Progenitor cell of endocrine pancreas (in vitro differentiated cells): ENCODE data around the gene SRGAP2C. TPM values are rescaled to one million over a fixed set of nuclear protein-coding genes. Genes with fewer than 3 reads are reported as not detected.
"Not testable (repeated sequence)": the region's sequence is repeated elsewhere in the genome, so short reads cannot be mapped to it uniquely, and the experiment has no call there.

Experiments used
- DNase-seq: peaks from one replicate; pipeline ENCODE4 v3.0.0; 2021; ENCODE audit warnings: low spot score; ENCODE audit not compliant: unreplicated experiment
- H3K27ac Mint-ChIP-seq: 2 replicates; pipeline ENCODE4 v1.8.0; 2021; ENCODE audit warnings: mild to moderate bottlenecking, moderate library complexity, mixed read lengths
- H3K27me3 Mint-ChIP-seq: 2 replicates; pipeline ENCODE4 v1.8.0; 2021; ENCODE audit warnings: mixed read lengths
- H3K36me3 Mint-ChIP-seq: 2 replicates; pipeline ENCODE4 v1.8.0; 2022; ENCODE audit warnings: mixed read lengths; ENCODE audit not compliant: insufficient read depth
- H3K4me1 Mint-ChIP-seq: 2 replicates; pipeline ENCODE4 v1.8.0; 2021; ENCODE audit warnings: low read depth, mixed read lengths
- H3K4me3 Mint-ChIP-seq: 2 replicates; pipeline ENCODE4 v1.8.0; 2021; ENCODE audit warnings: low read depth, mild to moderate bottlenecking, moderate library complexity, mixed read lengths
- H3K9me3 Mint-ChIP-seq: 2 replicates; pipeline ENCODE4 v1.8.0; 2021; ENCODE audit warnings: low read depth, mixed read lengths
- total RNA-seq: library from RNA; stranded (reverse); gene quantifications from 2 replicates; pipeline ENCODE4 v1.2.1, GENCODE V29; 2021

Gene SRGAP2C
- total RNA-seq, 1 donor from 2014 or later = 14.4 TPM

GRCh38 chr1:121348115-121348514 lies 163.3 kb downstream of the SRGAP2C start:
- not testable (repeated sequence) for H3K36me3 Mint-ChIP-seq, H3K27ac Mint-ChIP-seq, H3K9me3 Mint-ChIP-seq, H3K4me1 Mint-ChIP-seq, DNase-seq, H3K27me3 Mint-ChIP-seq, H3K4me3 Mint-ChIP-seq

- not testable (repeated sequence) for H3K4me3 Mint-ChIP-seq
Observed at GRCh38 chr1:121349332-121349967, 164.7 kb downstream of the SRGAP2C start.

GRCh38 chr1:121355711-121356420 lies 171.1 kb downstream of the SRGAP2C start:
- H3K9me3 Mint-ChIP-seq, H3K27ac Mint-ChIP-seq, H3K4me1 Mint-ChIP-seq, H3K4me3 Mint-ChIP-seq, DNase-seq, H3K36me3 Mint-ChIP-seq, H3K27me3 Mint-ChIP-seq: not testable (repeated sequence)

More at GRCh38 chr1:121349332-121349967, 164.7 kb downstream of the SRGAP2C start:
- not testable (repeated sequence) for H3K36me3 Mint-ChIP-seq, DNase-seq, H3K27ac Mint-ChIP-seq, H3K4me1 Mint-ChIP-seq, H3K27me3 Mint-ChIP-seq, H3K9me3 Mint-ChIP-seq

- H3K27ac Mint-ChIP-seq, H3K9me3 Mint-ChIP-seq, H3K4me3 Mint-ChIP-seq, H3K4me1 Mint-ChIP-seq, H3K27me3 Mint-ChIP-seq, H3K36me3 Mint-ChIP-seq, DNase-seq: not testable (repeated sequence)
Observed at GRCh38 chr1:121356819-121357218, 172.0 kb downstream of the SRGAP2C start.

GRCh38 chr1:121360531-121360930 lies 175.8 kb downstream of the SRGAP2C start:
- not testable (repeated sequence) for H3K27ac Mint-ChIP-seq, H3K4me3 Mint-ChIP-seq, H3K9me3 Mint-ChIP-seq, H3K4me1 Mint-ChIP-seq, H3K36me3 Mint-ChIP-seq, DNase-seq, H3K27me3 Mint-ChIP-seq

- not testable (repeated sequence) for H3K4me1 Mint-ChIP-seq, H3K27me3 Mint-ChIP-seq, H3K27ac Mint-ChIP-seq, DNase-seq, H3K36me3 Mint-ChIP-seq, H3K4me3 Mint-ChIP-seq, H3K9me3 Mint-ChIP-seq
Observed at GRCh38 chr1:121361451-121362233, 176.9 kb downstream of the SRGAP2C start.

- H3K9me3 Mint-ChIP-seq, DNase-seq, H3K36me3 Mint-ChIP-seq, H3K4me3 Mint-ChIP-seq, H3K27ac Mint-ChIP-seq, H3K4me1 Mint-ChIP-seq, H3K27me3 Mint-ChIP-seq: not testable (repeated sequence)
Observed at GRCh38 chr1:121362234-121362883, 177.6 kb downstream of the SRGAP2C start.

GRCh38 chr1:121365316-121365715 lies 180.5 kb downstream of the SRGAP2C start:
- DNase-seq, H3K27ac Mint-ChIP-seq, H3K36me3 Mint-ChIP-seq, H3K27me3 Mint-ChIP-seq, H3K4me1 Mint-ChIP-seq, H3K4me3 Mint-ChIP-seq, H3K9me3 Mint-ChIP-seq: not testable (repeated sequence)

GRCh38 chr1:121365723-121366122 lies 180.9 kb downstream of the SRGAP2C start:
- H3K9me3 Mint-ChIP-seq, H3K36me3 Mint-ChIP-seq, H3K4me1 Mint-ChIP-seq, DNase-seq, H3K27me3 Mint-ChIP-seq, H3K27ac Mint-ChIP-seq, H3K4me3 Mint-ChIP-seq: not testable (repeated sequence)

GRCh38 chr1:121366171-121366570 lies 181.4 kb downstream of the SRGAP2C start:
- H3K4me1 Mint-ChIP-seq, H3K4me3 Mint-ChIP-seq, H3K36me3 Mint-ChIP-seq, DNase-seq, H3K27ac Mint-ChIP-seq, H3K9me3 Mint-ChIP-seq, H3K27me3 Mint-ChIP-seq: not testable (repeated sequence)

GRCh38 chr1:121368910-121369309 lies 184.1 kb downstream of the SRGAP2C start:
- H3K27me3 Mint-ChIP-seq, H3K36me3 Mint-ChIP-seq, H3K27ac Mint-ChIP-seq, H3K4me3 Mint-ChIP-seq, H3K4me1 Mint-ChIP-seq, DNase-seq, H3K9me3 Mint-ChIP-seq: not testable (repeated sequence)

GRCh38 chr1:121369959-121370358 lies 185.2 kb downstream of the SRGAP2C start:
- not testable (repeated sequence) for DNase-seq, H3K4me1 Mint-ChIP-seq

More at GRCh38 chr1:121369959-121370358, 185.2 kb downstream of the SRGAP2C start:
- H3K36me3 Mint-ChIP-seq, H3K27ac Mint-ChIP-seq, H3K27me3 Mint-ChIP-seq, H3K4me3 Mint-ChIP-seq, H3K9me3 Mint-ChIP-seq: not testable (repeated sequence)
